CD4-positive, alpha-beta T cell treated with Interleukin-2 at 100 ng/mL for 4 hours (primary cell): Measurements from ENCODE around the gene PPP2R3A.

Experiments
- DNase-seq: peaks from one replicate; pipeline ENCODE4 v3.0.0-alpha.2; 2020; ENCODE audit warnings: low spot score

Gene PPP2R3A

GRCh38 chr3:136022529-136023263 is 57.2 kb downstream of the PPP2R3A start:
- no peak for DNase-seq

- no peak for DNase-seq
These were observed 57.9 kb downstream of the PPP2R3A start for GRCh38 chr3:136023264-136023978.

GRCh38 chr3:136036306-136036705 is 70.8 kb downstream of the PPP2R3A start:
- no peak for DNase-seq

- DNase-seq, result no peak
These were observed 73.1 kb downstream of the PPP2R3A start for GRCh38 chr3:136038668-136039067.

GRCh38 chr3:136042608-136043221 is 77.2 kb downstream of the PPP2R3A start:
- DNase-seq, result peak; percentile 12

GRCh38 chr3:136044980-136045745 is 79.6 kb downstream of the PPP2R3A start:
- DNase-seq, result no peak

- no peak for DNase-seq
These were observed 82.5 kb downstream of the PPP2R3A start for GRCh38 chr3:136048068-136048467.

GRCh38 chr3:136050250-136050649 is 84.7 kb downstream of the PPP2R3A start:
- no peak for DNase-seq

- no peak for DNase-seq
These were observed 90.0 kb downstream of the PPP2R3A start for GRCh38 chr3:136055491-136055890.

- no peak for DNase-seq
These were observed 101.7 kb downstream of the PPP2R3A start for GRCh38 chr3:136067211-136067610.

GRCh38 chr3:136068708-136069107 is 103.2 kb downstream of the PPP2R3A start:
- DNase-seq, result no peak

GRCh38 chr3:136069933-136070332 is 104.4 kb downstream of the PPP2R3A start:
- no peak for DNase-seq

- DNase-seq, result no peak
These were observed 104.8 kb downstream of the PPP2R3A start for GRCh38 chr3:136070334-136070733.

- DNase-seq, result peak; percentile 3
These were observed 105.7 kb downstream of the PPP2R3A start for GRCh38 chr3:136070953-136071949.

GRCh38 chr3:136074546-136075170 is 109.1 kb downstream of the PPP2R3A start:
- no peak for DNase-seq

- DNase-seq, result peak; percentile 78
These were observed 109.8 kb downstream of the PPP2R3A start for GRCh38 chr3:136075218-136075808.

- DNase-seq, result no peak
These were observed 110.3 kb downstream of the PPP2R3A start for GRCh38 chr3:136075811-136076210.

GRCh38 chr3:136078421-136079364 is 113.2 kb downstream of the PPP2R3A start:
- peak; percentile 44 for DNase-seq
